Activated T-helper 17 cell treated with anti-CD3 and anti-CD28 coated beads, Interleukin-2, amount 50 U/mL, for 72 hours (primary cell): ENCODE measurements around the gene TMEM214. TPM values are rescaled to one million over a fixed set of nuclear protein-coding genes. Genes with fewer than 3 reads are reported as not detected.

Experiments
- ATAC-seq: fragments of 150-1000 bp; cut with Tn5 transposase; replicated peaks from 2 replicates; pipeline ENCODE4 v1.10.0; 2021; ENCODE audit warnings: mild to moderate bottlenecking, moderate library complexity
- H3K27ac Mint-ChIP-seq: one replicate; pipeline ENCODE4 v1.8.0; 2022; ENCODE audit warnings: mixed read lengths
- H3K27me3 Mint-ChIP-seq: one replicate; pipeline ENCODE4 v1.8.0; 2022; ENCODE audit warnings: mixed read lengths
- H3K36me3 Mint-ChIP-seq: one replicate; pipeline ENCODE4 v1.8.0; 2022; ENCODE audit warnings: low read depth, mild to moderate bottlenecking, mixed read lengths
- H3K4me1 Mint-ChIP-seq: one replicate; pipeline ENCODE4 v1.8.0; 2022; ENCODE audit warnings: mixed read lengths
- H3K4me3 Mint-ChIP-seq: one replicate; pipeline ENCODE4 v1.8.0; 2022; ENCODE audit warnings: mild to moderate bottlenecking, mixed read lengths
- H3K9me3 Mint-ChIP-seq: one replicate; pipeline ENCODE4 v1.8.0; 2022; ENCODE audit warnings: mixed read lengths
- total RNA-seq, 2 donors: library from RNA; stranded (reverse); gene quantifications; one replicate each; pipeline ENCODE4 v1.2.3, GENCODE V29; 2022

The TMEM214 gene
- total RNA-seq, 2 donors from 2014 or later, result 73.3 to 81.5 TPM

DNA sequence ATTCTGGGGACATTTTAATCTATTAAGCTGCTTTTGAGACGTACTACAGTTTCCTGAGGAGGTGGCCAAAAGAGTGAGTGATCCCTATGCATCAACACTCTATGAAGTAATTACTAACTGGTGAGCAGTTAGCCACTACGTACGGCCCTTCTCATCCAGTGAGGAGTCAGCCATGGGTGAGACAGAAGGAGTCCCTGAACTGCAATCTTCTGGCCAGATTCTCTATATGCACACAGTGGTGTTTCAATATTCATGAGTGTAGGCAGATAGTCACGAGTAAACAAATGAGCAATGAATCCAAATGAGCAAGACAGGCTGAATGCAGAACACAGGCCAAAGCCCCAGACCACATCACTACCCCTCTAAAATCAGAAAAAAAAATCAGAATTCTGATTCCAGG lies 29.8 kb upstream of the TMEM214 start:
- Mint-ChIP-seq H3K27me3 (no peaks in the 10 kb centered on the region), H3K9me3 (no peaks in the 10 kb centered on the region), H3K36me3 (no peaks in the 10 kb centered on the region), H3K27ac (no peak overlapping the region), H3K4me1 (no peaks in the 10 kb centered on the region), H3K4me3 (no peak overlapping the region)
- no peak for ATAC-seq

DNA sequence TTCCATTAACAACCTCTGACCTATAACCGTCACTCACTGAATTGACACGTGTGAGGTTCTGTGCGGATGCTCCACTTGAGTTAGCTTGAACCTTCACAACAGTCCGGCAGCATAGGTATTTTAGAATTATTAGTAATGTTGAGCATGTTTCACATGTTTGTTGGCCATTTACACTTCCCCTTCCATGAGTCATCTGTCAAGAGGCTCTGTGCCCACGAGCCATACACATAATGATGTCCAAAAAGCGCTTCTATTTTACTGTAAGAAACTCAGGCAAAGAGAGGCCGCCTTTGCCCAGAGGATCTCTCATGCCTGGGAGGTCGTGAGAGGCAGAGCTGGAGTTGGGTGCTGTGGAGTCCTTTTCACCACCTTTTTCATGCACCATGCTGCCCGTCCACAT lies 28.9 kb upstream of the TMEM214 start:
- no peak overlapping the region for H3K27ac Mint-ChIP-seq
- no peak overlapping the region for H3K4me3 Mint-ChIP-seq
- no peak for ATAC-seq
- no peaks in the 10 kb centered on the region for H3K9me3 Mint-ChIP-seq
- H3K4me1 Mint-ChIP-seq, result no peaks in the 10 kb centered on the region
- H3K36me3 Mint-ChIP-seq, result no peaks in the 10 kb centered on the region
- H3K27me3 Mint-ChIP-seq, result no peaks in the 10 kb centered on the region

DNA sequence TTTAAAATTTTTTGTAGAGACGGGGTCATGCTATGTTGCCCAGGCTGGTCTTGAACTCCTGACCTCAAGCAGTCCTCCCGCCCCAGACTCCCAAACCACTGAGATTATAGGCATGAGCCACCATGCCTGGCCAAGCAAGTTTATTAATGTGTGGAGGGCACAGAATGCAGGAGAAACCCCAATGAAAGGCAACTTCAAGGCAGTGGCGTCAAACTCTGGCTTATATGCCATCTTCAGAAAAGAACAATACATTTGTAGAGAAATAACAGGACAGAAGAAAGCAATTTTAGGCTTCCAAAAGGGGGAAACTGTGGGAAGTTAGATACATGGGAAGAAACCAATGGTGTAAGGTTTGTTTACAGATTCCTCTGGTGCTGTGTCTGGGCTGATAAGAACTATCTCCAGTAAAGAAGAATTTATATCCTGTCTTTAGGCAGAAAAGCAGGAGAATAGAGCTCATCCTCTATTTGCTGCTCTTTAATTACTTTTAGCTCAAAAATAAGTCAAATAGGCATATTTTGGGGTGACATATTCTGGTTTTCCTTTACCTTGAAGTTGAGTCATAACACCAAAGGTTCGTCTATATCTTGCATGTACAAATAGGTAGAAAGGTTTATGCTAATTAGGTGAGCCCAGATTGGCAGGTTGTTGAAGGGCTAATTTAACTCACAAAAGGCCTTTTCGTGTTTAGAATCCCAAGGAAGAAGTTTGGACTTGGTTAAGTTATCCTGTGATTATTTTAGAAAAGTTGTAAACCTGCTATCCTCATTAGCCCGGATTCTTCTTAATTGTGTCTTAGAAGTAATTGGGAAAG lies 26.0 kb upstream of the TMEM214 start:
- ATAC-seq, result no peak
- Mint-ChIP-seq H3K36me3 (no peaks in the 10 kb centered on the region), H3K4me1 (peaks cover 3% of the 10 kb centered on the region), H3K27ac (no peak overlapping the region), H3K9me3 (no peaks in the 10 kb centered on the region), H3K4me3 (no peak overlapping the region), H3K27me3 (no peaks in the 10 kb centered on the region)

DNA sequence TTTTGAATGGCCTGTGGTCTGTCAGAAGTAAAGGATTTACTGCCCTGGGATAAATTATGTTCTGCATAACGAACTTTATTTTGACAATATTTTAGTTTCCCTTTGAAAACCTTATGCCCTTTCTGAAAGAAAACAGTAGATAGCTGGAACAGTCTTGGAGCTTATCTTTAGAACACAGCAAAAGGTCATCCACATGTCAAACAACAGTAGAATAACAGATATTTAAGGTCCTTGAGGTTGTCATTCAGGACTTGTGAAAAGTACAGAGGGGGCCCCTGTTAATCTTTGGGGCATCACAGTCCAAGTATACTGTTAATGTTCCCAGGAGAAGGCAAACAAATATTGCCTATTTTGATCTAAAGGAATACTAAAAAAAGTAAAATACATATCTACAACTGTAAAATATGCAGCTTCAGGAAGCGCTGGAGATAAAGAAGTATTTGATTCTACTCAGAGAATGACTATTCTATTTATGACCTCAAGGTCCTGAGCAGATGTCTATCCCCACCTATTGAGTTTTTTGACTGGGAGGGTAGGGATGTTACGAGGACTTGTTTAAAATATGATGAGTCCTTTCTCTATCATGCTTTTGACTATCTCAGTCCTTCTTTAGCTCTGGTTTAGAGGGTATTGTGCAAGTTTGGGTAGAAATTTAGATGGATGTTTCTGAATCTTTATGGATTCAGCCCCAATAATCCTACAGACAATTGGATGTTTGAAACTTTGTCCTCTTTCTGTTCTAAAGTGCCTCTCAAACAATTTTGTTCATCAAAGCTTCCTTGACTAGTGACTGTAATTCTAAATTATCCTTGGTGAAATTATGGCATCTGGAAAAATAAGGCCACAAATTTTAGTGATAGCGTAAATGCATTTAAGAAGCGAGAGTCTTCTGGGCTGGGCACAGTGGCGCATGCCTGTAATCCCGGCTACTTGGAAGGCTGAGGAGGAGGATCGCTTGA lies 25.1 kb upstream of the TMEM214 start:
- Mint-ChIP-seq H3K4me3 (no peak overlapping the region), H3K27me3 (no peaks in the 10 kb centered on the region), H3K27ac (no peak overlapping the region), H3K36me3 (no peaks in the 10 kb centered on the region), H3K9me3 (no peaks in the 10 kb centered on the region), H3K4me1 (peaks cover 3% of the 10 kb centered on the region)
- ATAC-seq, result no peak

DNA sequence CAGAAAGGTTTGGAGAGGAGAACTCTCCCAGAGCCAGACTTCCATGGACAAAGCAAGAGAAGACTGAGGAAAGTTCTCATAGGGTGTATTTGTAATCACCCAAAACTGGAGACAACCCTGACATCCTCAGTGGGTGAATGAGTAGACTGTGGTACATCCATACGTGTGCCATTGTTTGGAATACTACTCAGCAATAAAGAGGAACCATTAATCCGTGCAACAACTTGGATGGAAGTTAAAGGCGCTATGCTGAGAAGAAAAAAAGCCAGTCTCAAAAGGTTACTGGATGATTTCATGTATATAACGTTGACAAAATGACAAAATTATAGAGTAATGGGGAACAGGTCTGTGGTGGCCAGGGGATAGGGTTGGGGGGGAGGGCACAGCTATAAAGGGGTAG lies 24.1 kb upstream of the TMEM214 start:
- ATAC-seq, result no peak
- H3K4me1 Mint-ChIP-seq, result peaks cover 3% of the 10 kb centered on the region
- H3K4me3 Mint-ChIP-seq, result no peak overlapping the region
- H3K27me3 Mint-ChIP-seq, result no peaks in the 10 kb centered on the region
- H3K27ac Mint-ChIP-seq, result no peak overlapping the region
- no peaks in the 10 kb centered on the region for H3K9me3 Mint-ChIP-seq
- no peaks in the 10 kb centered on the region for H3K36me3 Mint-ChIP-seq

DNA sequence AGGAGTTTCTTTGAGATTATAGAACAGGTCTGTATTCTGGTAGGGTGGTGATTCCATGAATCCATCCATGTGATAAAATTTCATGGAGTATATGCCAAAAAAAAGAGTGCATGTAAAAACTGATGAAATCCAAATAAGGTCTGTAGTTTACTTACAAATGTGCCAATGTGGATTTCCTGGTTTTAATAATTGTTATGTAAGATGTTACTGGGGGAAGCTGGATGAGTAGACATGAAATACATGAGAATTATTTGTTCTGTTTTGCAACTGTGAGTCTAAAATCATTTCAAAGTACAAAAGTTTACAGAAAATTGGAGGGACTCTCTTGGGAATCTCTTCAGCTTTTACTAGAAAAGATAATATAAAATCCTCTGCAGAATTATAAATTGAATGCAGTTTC lies 23.7 kb upstream of the TMEM214 start:
- H3K4me1 Mint-ChIP-seq, result peaks cover 3% of the 10 kb centered on the region
- no peaks in the 10 kb centered on the region for H3K9me3 Mint-ChIP-seq
- no peaks in the 10 kb centered on the region for H3K36me3 Mint-ChIP-seq
- H3K27me3 Mint-ChIP-seq, result no peaks in the 10 kb centered on the region
- no peak overlapping the region for H3K27ac Mint-ChIP-seq
- no peak for ATAC-seq
- no peak overlapping the region for H3K4me3 Mint-ChIP-seq

DNA sequence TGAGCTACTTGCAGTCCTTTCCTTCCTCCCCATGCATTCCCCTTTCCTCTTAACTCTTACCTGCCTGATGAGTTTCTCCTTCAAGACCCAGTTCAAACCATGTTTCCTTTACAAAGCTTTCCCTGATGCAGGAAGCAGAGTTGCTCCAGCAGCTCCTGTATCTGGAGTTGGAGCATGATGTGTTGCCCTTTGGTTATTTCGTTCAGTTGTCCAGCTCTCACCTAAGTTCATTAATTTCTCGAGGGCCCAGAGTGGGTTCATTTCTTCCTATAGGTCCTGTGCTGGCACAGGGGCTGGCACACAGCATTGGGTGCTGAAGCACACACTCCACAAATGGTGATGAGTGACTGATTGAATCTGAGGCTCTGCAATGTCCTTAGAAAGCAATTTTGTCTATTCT lies 23.0 kb upstream of the TMEM214 start:
- Mint-ChIP-seq H3K9me3 (no peaks in the 10 kb centered on the region), H3K27ac (no peak overlapping the region), H3K4me3 (no peak overlapping the region), H3K36me3 (no peaks in the 10 kb centered on the region), H3K4me1 (peaks cover 3% of the 10 kb centered on the region), H3K27me3 (no peaks in the 10 kb centered on the region)
- no peak for ATAC-seq

DNA sequence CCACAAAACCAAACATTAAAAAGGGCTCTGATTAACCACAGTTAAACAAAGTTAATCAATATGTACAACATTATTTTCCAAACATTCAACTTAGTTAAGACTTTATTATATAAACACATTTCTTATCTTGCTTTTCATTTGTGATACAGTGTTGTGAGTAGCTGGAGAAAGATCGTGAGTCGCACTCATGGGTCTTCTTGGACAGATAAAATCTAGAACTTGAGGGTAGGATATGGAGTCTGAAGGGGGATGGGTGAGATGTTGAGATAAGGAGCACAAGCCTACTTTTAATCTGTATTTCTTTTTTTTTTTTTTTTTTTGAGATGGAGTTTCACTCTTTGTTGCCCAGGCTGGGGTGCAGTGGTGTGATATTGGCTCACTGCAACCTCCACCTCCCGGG lies 22.6 kb upstream of the TMEM214 start:
- H3K36me3 Mint-ChIP-seq, result no peaks in the 10 kb centered on the region
- H3K4me3 Mint-ChIP-seq, result no peak overlapping the region
- H3K27ac Mint-ChIP-seq, result no peak overlapping the region
- ATAC-seq, result no peak
- no peaks in the 10 kb centered on the region for H3K9me3 Mint-ChIP-seq
- no peaks in the 10 kb centered on the region for H3K27me3 Mint-ChIP-seq
- H3K4me1 Mint-ChIP-seq, result peaks cover 3% of the 10 kb centered on the region

DNA sequence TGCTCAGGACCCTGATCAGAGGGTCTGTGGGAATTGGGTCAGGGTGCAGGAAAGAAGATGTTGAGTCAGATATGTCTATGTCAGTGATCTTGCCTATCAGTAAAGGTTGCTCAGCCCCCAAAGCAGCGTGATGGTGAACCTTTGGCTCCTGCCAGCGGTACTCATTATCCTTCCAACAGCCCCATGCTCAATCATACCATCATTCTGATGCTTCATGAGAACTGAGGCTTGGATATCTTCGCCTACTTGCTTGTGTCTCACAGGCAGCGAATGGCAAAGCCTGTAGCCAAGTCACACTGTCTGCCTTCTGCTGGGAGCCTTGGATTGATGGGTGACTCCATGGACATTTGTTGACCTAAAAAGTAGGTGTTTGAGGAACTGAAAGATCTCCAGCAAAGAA lies 19.0 kb upstream of the TMEM214 start:
- Mint-ChIP-seq H3K9me3 (no peaks in the 10 kb centered on the region), H3K36me3 (no peaks in the 10 kb centered on the region), H3K27ac (no peak overlapping the region), H3K4me3 (no peak overlapping the region), H3K4me1 (peaks cover 3% of the 10 kb centered on the region), H3K27me3 (no peaks in the 10 kb centered on the region)
- ATAC-seq, result no peak

DNA sequence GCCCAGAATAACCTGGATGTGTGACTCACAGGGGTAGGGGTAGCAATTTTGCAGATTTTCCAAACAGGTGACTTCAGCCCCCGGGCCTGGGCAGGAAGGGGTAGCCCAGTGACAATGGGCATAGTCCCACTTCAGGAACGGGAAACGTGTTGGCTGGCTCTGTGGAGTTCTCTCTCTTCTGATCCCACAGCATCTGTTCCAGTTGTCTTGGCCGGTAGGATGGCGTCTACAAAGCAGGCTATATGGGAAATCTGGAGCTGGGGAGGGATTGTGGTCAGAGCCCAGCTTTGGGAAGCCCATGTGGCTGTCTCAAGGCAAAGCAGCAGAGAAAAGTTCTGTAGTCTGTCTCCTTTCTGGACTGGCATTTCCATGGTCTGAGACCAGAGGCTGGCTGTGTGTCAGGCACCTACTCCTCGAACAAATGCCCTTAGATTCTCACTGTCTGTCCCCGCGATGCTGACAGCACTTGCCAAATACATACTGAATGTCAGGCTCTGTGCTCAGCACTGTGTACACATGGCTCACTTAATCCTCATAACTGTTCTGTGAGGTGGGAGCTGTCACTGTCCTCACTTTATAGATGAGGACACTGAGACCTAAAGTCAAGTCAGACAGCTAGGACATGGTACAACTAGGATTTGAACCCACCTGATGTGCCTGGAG lies 17.9 kb upstream of the TMEM214 start:
- H3K4me1 Mint-ChIP-seq, result peaks cover 3% of the 10 kb centered on the region
- no peaks in the 10 kb centered on the region for H3K36me3 Mint-ChIP-seq
- H3K9me3 Mint-ChIP-seq, result no peaks in the 10 kb centered on the region
- no peak overlapping the region for H3K4me3 Mint-ChIP-seq
- no peaks in the 10 kb centered on the region for H3K27me3 Mint-ChIP-seq
- H3K27ac Mint-ChIP-seq, result no peak overlapping the region
- no peak for ATAC-seq

DNA sequence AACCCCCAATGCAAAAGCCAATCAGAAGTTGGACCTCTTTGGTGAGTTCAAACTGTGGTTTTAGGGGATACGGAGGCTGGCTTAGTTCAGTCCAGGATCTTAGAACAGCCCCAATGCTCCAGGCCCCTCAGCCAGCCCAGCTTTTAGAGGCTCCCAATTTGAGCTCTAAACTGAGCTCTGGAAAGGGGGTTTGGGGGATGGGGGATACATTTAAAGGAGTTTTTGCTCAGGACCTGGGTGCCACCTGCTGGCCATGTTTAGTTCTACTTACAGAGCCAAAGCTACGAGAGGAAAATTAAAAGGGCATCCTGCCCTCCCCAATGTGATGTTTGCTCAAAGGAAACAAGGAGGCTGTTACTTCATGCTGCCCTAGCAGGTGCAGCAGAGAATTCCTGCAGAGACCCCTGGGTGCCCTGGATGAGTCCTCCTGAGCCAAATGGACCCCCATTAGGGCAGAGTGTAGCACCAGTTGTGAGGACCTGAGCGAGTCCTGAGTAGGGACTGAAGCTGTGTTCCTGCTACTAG lies 15.9 kb upstream of the TMEM214 start:
- Mint-ChIP-seq H3K27ac (no peak overlapping the region), H3K4me3 (no peak overlapping the region), H3K9me3 (no peaks in the 10 kb centered on the region), H3K36me3 (no peaks in the 10 kb centered on the region), H3K27me3 (no peaks in the 10 kb centered on the region), H3K4me1 (no peaks in the 10 kb centered on the region)
- ATAC-seq, result no peak

DNA sequence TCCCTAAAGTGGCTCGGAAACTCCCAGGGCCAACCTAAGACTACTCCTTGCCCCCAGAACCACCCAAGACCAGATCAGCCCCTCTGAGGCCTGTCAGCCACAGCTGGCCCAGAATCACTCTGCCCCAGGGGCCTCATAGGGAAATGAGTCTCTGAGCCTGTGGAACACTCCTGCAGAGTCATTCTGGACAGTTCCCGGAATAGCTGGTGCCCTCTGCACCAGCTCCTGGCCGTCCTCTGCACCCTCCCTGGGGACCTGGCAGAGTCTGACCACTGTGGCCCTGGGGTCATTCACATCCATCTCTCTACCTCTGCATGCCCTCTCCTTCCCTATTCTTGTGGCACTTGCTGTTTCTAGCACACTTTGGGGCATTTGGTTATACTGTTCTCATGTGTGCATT lies 14.6 kb upstream of the TMEM214 start:
- Mint-ChIP-seq H3K4me1 (peaks cover 5% of the 10 kb centered on the region), H3K27me3 (no peaks in the 10 kb centered on the region), H3K4me3 (no peak overlapping the region), H3K9me3 (no peaks in the 10 kb centered on the region), H3K36me3 (no peaks in the 10 kb centered on the region), H3K27ac (no peak overlapping the region)
- no peak for ATAC-seq

DNA sequence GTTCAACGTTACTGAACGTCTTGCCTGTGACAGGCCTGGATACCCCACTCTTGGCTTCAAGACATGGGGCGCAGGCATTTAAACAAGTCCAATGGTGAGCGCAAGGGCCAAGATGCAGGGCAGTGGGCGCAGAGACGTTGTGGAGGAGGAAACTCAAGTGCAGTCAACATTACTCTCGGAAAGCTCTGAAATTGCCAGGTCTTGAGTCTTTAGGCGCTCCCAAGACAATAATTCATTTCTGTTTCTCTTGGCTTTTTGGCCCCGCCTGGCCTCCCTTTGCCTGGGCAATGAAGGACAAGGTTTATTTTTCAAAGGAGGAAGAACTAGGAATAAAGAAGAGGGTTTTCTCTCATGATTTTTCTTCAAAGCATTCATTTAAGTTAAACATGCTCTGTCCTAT lies 13.3 kb upstream of the TMEM214 start:
- no peak overlapping the region for H3K27ac Mint-ChIP-seq
- H3K27me3 Mint-ChIP-seq, result no peaks in the 10 kb centered on the region
- peaks cover 5% of the 10 kb centered on the region for H3K4me1 Mint-ChIP-seq
- no peak overlapping the region for H3K4me3 Mint-ChIP-seq
- no peaks in the 10 kb centered on the region for H3K9me3 Mint-ChIP-seq
- peaks cover 8% of the 10 kb centered on the region for H3K36me3 Mint-ChIP-seq
- no peak for ATAC-seq
